ENCODE data around the gene ORAI2.

- TF ChIP-seq ZNF121 (CRISPR knock-in tag; IDR thresholded peaks at IDR 0.05) (no peak), POLR2A (IDR thresholded peaks at IDR 0.05; ENCODE audit: insufficient read depth in 1 of 2, low read depth in 2 of 2, low read length in 2 of 2) (no peak), PRPF4 (IDR thresholded peaks at IDR 0.05; ENCODE audit: low read depth, low read length, poor library complexity, severe bottlenecking) (no peak), CTCF (CRISPR knock-in tag; IDR thresholded peaks at IDR 0.05) (no peak), FOXK2 (IDR thresholded peaks at IDR 0.05) (no peak), SMARCC2 (IDR thresholded peaks at IDR 0.05) (no peak), USF2 (IDR thresholded peaks at IDR 0.05; ENCODE audit: low read depth, low read length) (no peak), USF2 (CRISPR knock-in tag; IDR thresholded peaks at IDR 0.05; ENCODE audit: borderline replicate concordance) (no peak), ZNF609 (CRISPR knock-in tag; IDR thresholded peaks at IDR 0.05; ENCODE audit: borderline replicate concordance) (no peak), ZBTB40 (IDR thresholded peaks at IDR 0.05) (no peak), ZBTB40 (CRISPR knock-in tag; IDR thresholded peaks at IDR 0.05) (no peak), SIN3B (IDR thresholded peaks at IDR 0.05; ENCODE audit: low read length) (no peak), POLR2AphosphoS5 (IDR thresholded peaks at IDR 0.05; ENCODE audit: low read depth, low read length) (no peak), TBX3 (IDR thresholded peaks at IDR 0.05; ENCODE audit: borderline replicate concordance) (no peak), ZKSCAN1 (IDR thresholded peaks at IDR 0.05; ENCODE audit: low read length) (no peak)
- TF ChIP-seq, protein P1, sequence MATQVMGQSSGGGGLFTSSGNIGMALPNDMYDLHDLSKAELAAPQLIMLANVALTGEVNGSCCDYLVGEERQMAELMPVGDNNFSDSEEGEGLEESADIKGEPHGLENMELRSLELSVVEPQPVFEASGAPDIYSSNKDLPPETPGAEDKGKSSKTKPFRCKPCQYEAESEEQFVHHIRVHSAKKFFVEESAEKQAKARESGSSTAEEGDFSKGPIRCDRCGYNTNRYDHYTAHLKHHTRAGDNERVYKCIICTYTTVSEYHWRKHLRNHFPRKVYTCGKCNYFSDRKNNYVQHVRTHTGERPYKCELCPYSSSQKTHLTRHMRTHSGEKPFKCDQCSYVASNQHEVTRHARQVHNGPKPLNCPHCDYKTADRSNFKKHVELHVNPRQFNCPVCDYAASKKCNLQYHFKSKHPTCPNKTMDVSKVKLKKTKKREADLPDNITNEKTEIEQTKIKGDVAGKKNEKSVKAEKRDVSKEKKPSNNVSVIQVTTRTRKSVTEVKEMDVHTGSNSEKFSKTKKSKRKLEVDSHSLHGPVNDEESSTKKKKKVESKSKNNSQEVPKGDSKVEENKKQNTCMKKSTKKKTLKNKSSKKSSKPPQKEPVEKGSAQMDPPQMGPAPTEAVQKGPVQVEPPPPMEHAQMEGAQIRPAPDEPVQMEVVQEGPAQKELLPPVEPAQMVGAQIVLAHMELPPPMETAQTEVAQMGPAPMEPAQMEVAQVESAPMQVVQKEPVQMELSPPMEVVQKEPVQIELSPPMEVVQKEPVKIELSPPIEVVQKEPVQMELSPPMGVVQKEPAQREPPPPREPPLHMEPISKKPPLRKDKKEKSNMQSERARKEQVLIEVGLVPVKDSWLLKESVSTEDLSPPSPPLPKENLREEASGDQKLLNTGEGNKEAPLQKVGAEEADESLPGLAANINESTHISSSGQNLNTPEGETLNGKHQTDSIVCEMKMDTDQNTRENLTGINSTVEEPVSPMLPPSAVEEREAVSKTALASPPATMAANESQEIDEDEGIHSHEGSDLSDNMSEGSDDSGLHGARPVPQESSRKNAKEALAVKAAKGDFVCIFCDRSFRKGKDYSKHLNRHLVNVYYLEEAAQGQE (IDR thresholded peaks at IDR 0.05; ENCODE audit: borderline replicate concordance in 1 of 2, low read depth in 1 of 2, low read length in 2 of 2): no peak
Observed at GRCh38 chr7:102392330-102392729, 41.0 kb upstream of the ORAI2 start.

Data from HepG2 (cell line).